Measurements from ENCODE around the gene RSF1. TPM values are rescaled to one million over a fixed set of nuclear protein-coding genes. Genes with fewer than 3 reads are reported as not detected.

Gene RSF1
- total and polyA plus RNA-seq, 7 donors, result 2.7 to 34.8 (median 30.0) TPM

DNA sequence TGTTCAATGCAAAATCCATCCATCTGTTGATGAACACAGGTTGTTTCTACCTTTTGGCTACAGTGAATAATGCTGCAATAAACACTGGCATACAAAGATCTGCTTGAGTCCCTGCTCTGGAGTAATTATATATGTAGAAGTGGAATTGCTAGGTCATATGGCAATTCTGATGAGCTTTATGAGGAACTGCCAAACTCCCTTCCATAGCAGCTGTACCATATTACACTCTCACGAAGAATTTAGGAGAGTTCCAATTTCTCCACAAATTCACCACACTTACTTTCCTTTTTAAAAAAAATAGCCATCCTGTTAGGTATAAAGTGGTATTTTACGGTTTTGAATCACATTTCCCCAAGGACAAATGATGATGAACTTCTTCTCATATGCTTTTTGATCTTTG lies 62.2 kb downstream of the RSF1 start:
- H3K4me1 ChIP-seq, result peaks cover 3% of the 10 kb centered on the region
- no peak overlapping the region for H3K4me3 ChIP-seq
- WGBS, 3 donors, result 59 to 64% (median 64%) methylated on average over 2 of the region's 2 CpGs
- intact Hi-C loops (cut with DNase I), result no loop called here
- ATAC-seq, result no peak
- DNase-seq, result no peak
- TF ChIP-seq, protein P1, sequence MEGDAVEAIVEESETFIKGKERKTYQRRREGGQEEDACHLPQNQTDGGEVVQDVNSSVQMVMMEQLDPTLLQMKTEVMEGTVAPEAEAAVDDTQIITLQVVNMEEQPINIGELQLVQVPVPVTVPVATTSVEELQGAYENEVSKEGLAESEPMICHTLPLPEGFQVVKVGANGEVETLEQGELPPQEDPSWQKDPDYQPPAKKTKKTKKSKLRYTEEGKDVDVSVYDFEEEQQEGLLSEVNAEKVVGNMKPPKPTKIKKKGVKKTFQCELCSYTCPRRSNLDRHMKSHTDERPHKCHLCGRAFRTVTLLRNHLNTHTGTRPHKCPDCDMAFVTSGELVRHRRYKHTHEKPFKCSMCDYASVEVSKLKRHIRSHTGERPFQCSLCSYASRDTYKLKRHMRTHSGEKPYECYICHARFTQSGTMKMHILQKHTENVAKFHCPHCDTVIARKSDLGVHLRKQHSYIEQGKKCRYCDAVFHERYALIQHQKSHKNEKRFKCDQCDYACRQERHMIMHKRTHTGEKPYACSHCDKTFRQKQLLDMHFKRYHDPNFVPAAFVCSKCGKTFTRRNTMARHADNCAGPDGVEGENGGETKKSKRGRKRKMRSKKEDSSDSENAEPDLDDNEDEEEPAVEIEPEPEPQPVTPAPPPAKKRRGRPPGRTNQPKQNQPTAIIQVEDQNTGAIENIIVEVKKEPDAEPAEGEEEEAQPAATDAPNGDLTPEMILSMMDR (IDR thresholded peaks at IDR 0.05), result no peak
- no peak overlapping the region for H3K27ac ChIP-seq
- no peaks in the 10 kb centered on the region for H3K9me3 ChIP-seq
- H3K27me3 ChIP-seq (ENCODE audit: insufficient read depth in 3 of 3, low read length in 2 of 3), result no peaks in the 10 kb centered on the region
- H3K36me3 ChIP-seq (ENCODE audit: insufficient read depth in 1 of 2, low read depth in 1 of 2), result peaks cover 0 to 20% of the 10 kb centered on the region in 2 donors

DNA sequence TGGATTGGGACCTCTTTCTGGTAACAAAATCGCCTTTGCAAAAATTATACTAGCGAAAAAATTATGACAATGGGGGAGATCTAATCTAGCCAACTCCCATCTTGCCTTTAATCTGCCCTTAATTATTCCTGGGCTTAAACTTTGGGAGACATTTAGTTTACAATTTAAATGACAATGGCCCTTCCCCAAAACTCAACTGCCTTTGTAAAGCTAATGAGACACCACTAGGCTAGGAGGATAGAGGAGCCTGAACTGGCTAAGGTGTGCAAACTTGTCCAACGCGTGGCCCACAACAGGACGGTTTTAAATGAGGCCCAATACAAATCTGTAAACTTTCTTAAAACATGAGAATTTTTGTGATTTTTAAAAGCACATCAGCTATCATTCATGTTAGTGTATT lies 67.3 kb downstream of the RSF1 start:
- peaks cover 17% of the 10 kb centered on the region for H3K4me1 ChIP-seq
- no peak overlapping the region for H3K27ac ChIP-seq
- peaks cover 0 to 8% of the 10 kb centered on the region in 2 donors for H3K36me3 ChIP-seq (ENCODE audit: insufficient read depth in 1 of 2, low read depth in 1 of 2)
- intact Hi-C loops (cut with DNase I), result no loop called here
- ATAC-seq (no peak), DNase-seq (no peak)
- H3K9me3 ChIP-seq, result no peaks in the 10 kb centered on the region
- TF ChIP-seq, protein P1 (IDR thresholded peaks at IDR 0.05), result no peak
- WGBS, 3 donors, result 90 to 95% (median 93%) methylated on average over 5 of the region's 5 CpGs
- H3K27me3 ChIP-seq (ENCODE audit: insufficient read depth in 3 of 3, low read length in 2 of 3), result no peaks in the 10 kb centered on the region
- H3K4me3 ChIP-seq, result no peak overlapping the region

DNA sequence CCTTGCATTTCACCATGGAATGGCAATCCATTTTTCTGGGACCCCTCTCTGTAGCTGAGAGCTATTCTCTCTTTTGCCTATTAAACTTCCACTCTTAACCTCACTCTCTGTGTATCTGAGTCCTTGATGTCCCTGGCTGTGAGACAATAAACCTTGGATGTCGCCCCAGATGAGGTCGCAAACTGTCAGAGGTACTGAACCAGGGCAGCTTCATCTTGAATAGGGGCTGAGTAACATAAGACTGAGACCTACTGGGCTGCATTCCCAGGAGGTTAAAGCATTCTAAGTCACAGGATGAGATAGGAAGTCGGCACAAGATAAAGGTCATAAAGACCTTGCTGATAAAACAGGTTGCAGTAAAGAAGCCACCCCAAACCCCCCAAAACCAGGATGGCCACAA lies 68.0 kb downstream of the RSF1 start:
- H3K27ac ChIP-seq, result no peak overlapping the region
- peaks cover 0 to 8% of the 10 kb centered on the region in 2 donors for H3K36me3 ChIP-seq (ENCODE audit: insufficient read depth in 1 of 2, low read depth in 1 of 2)
- intact Hi-C loops (cut with DNase I), result no loop called here
- DNase-seq (no peak), ATAC-seq (peak; percentile 59 to 97 (median 88))
- WGBS, 3 donors, result 16 to 35% (median 17%) methylated on average over 3 of the region's 3 CpGs
- no peaks in the 10 kb centered on the region for H3K27me3 ChIP-seq (ENCODE audit: insufficient read depth in 3 of 3, low read length in 2 of 3)
- H3K4me1 ChIP-seq, result peaks cover 17% of the 10 kb centered on the region
- no peak overlapping the region for H3K4me3 ChIP-seq
- TF ChIP-seq, protein P1 (IDR thresholded peaks at IDR 0.05), result no peak
- no peaks in the 10 kb centered on the region for H3K9me3 ChIP-seq

DNA sequence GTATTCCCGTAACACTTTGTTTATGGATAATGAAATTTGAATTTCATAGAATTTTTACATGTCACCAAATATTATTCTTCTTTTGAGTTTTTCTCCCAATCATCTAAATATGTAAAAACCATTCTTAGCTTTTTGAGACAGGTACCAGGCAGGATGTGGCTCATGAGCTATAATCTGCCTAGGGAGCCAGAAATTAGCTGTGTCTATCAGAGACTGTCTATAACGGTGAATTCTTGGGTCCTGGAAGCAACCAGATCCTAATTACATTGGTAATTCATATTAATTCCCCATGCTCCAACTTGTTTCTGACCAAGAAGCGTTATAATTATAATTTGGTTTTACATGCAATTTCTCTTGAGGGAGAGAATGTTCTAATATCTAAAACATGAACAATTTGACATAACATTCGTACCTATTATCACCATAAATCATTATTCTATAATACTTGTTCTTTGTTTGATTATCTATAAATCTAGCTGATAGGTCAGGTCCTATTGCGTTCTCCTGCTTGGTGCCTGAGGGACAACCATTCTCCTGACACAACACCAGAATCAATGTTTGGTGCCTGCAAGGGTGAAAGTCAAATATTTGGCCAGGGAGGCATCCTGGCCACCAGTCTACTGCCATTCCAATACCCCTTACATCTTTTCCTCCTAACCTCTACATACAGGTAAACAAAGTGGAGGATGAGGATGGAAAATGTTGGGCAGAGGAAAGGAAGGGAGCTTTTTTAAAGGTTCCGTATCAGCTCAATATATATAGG lies 69.9 kb downstream of the RSF1 start:
- 92 to 94% (median 93%) methylated on average over 6 of the region's 6 CpGs for WGBS, 3 donors
- DNase-seq, result no peak
- Histone ChIP-seq H3K9me3 (no peaks in the 10 kb centered on the region), H3K36me3 (ENCODE audit: insufficient read depth in 1 of 2, low read depth in 1 of 2) (peaks cover 0 to 8% of the 10 kb centered on the region in 2 donors), H3K4me3 (no peak overlapping the region), H3K27ac (no peak overlapping the region), H3K27me3 (ENCODE audit: insufficient read depth in 3 of 3, low read length in 2 of 3) (no peaks in the 10 kb centered on the region), H3K4me1 (peaks cover 17% of the 10 kb centered on the region)
- intact Hi-C loops (cut with DNase I), result no loop called here
- no peak for ATAC-seq
- TF ChIP-seq, protein P1 (IDR thresholded peaks at IDR 0.05), result no peak

DNA sequence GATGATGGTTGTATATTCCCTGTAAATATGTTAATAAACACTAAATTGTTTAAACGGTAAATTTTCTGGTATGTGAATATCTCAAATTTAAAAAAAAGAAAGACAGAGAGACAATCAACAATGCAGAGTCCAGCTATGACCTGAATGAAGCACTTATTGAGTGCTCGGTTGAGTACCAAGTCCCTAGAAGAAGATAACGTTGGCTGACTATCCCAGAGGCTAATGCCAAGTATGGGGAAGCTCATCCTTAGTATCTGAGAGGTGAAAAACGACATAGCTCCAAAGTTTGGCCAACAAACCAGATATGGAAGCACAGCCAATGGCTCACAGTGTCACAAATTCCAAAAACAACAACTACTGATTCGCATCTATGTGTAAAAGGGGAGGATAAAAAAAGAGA lies 71.3 kb downstream of the RSF1 start:
- Histone ChIP-seq H3K4me1 (peaks cover 17% of the 10 kb centered on the region), H3K4me3 (no peak overlapping the region), H3K36me3 (ENCODE audit: insufficient read depth in 1 of 2, low read depth in 1 of 2) (peaks cover 0 to 3% of the 10 kb centered on the region in 2 donors), H3K27ac (no peak overlapping the region), H3K9me3 (no peaks in the 10 kb centered on the region), H3K27me3 (ENCODE audit: insufficient read depth in 3 of 3, low read length in 2 of 3) (no peaks in the 10 kb centered on the region)
- TF ChIP-seq, protein P1 (IDR thresholded peaks at IDR 0.05), result no peak
- 67 to 78% (median 71%) methylated on average over 5 of the region's 5 CpGs for WGBS, 3 donors
- intact Hi-C loops (cut with DNase I), result no loop called here
- ATAC-seq, result no peak
- DNase-seq, result no peak
